NT2/D1 (cell line): ENCODE data around the gene SAE1.

ENCODE experiments used
- SUZ12 ChIP-seq: IDR thresholded peaks from 2 replicates; pipeline ENCODE4 v1.6.1; 2011; ENCODE audit not compliant: insufficient read length, insufficient read depth; ENCODE audit errors: extremely low read depth
- ZNF274 ChIP-seq: IDR thresholded peaks from 2 replicates; pipeline ENCODE4 v1.6.1; 2011; ENCODE audit warnings: mild to moderate bottlenecking, low read depth, low read length

GRCh38 chr19:47142779-47143178 is 12.1 kb downstream of the SAE1 start:
- TF ChIP-seq ZNF274 (no peak), SUZ12 (no peak)
